ENCODE data around the gene CLDN1.

CLDN1 gene

GRCh38 chr3:190352861-190353457 is 30.7 kb upstream of the CLDN1 start:
- no peak for ATAC-seq
- TF ChIP-seq, protein P1, sequence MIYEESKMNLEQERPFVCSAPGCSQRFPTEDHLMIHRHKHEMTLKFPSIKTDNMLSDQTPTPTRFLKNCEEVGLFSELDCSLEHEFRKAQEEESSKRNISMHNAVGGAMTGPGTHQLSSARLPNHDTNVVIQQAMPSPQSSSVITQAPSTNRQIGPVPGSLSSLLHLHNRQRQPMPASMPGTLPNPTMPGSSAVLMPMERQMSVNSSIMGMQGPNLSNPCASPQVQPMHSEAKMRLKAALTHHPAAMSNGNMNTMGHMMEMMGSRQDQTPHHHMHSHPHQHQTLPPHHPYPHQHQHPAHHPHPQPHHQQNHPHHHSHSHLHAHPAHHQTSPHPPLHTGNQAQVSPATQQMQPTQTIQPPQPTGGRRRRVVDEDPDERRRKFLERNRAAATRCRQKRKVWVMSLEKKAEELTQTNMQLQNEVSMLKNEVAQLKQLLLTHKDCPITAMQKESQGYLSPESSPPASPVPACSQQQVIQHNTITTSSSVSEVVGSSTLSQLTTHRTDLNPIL (CRISPR knock-in tag; IDR thresholded peaks at IDR 0.05; ENCODE audit: low read depth) = no peak
- TF ChIP-seq TOX (CRISPR knock-in tag; IDR thresholded peaks at IDR 0.05; ENCODE audit: borderline replicate concordance) = no peak
- no peak for TF ChIP-seq ZFP3 (CRISPR knock-in tag; IDR thresholded peaks at IDR 0.05)
- TF ChIP-seq ZNF8 (CRISPR knock-in tag; IDR thresholded peaks at IDR 0.05) = no peak
- TF ChIP-seq, protein P2, sequence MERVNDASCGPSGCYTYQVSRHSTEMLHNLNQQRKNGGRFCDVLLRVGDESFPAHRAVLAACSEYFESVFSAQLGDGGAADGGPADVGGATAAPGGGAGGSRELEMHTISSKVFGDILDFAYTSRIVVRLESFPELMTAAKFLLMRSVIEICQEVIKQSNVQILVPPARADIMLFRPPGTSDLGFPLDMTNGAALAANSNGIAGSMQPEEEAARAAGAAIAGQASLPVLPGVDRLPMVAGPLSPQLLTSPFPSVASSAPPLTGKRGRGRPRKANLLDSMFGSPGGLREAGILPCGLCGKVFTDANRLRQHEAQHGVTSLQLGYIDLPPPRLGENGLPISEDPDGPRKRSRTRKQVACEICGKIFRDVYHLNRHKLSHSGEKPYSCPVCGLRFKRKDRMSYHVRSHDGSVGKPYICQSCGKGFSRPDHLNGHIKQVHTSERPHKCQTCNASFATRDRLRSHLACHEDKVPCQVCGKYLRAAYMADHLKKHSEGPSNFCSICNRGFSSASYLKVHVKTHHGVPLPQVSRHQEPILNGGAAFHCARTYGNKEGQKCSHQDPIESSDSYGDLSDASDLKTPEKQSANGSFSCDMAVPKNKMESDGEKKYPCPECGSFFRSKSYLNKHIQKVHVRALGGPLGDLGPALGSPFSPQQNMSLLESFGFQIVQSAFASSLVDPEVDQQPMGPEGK (CRISPR knock-in tag; IDR thresholded peaks at IDR 0.05; ENCODE audit: borderline replicate concordance) = no peak
- no peak for TF ChIP-seq GLIS3 (CRISPR knock-in tag; IDR thresholded peaks at IDR 0.05)
- TF ChIP-seq CSDC2 (CRISPR knock-in tag; IDR thresholded peaks at IDR 0.05) = no peak
- no peak for TF ChIP-seq ESRRG (CRISPR knock-in tag; IDR thresholded peaks at IDR 0.05)
- TF ChIP-seq, protein P3, sequence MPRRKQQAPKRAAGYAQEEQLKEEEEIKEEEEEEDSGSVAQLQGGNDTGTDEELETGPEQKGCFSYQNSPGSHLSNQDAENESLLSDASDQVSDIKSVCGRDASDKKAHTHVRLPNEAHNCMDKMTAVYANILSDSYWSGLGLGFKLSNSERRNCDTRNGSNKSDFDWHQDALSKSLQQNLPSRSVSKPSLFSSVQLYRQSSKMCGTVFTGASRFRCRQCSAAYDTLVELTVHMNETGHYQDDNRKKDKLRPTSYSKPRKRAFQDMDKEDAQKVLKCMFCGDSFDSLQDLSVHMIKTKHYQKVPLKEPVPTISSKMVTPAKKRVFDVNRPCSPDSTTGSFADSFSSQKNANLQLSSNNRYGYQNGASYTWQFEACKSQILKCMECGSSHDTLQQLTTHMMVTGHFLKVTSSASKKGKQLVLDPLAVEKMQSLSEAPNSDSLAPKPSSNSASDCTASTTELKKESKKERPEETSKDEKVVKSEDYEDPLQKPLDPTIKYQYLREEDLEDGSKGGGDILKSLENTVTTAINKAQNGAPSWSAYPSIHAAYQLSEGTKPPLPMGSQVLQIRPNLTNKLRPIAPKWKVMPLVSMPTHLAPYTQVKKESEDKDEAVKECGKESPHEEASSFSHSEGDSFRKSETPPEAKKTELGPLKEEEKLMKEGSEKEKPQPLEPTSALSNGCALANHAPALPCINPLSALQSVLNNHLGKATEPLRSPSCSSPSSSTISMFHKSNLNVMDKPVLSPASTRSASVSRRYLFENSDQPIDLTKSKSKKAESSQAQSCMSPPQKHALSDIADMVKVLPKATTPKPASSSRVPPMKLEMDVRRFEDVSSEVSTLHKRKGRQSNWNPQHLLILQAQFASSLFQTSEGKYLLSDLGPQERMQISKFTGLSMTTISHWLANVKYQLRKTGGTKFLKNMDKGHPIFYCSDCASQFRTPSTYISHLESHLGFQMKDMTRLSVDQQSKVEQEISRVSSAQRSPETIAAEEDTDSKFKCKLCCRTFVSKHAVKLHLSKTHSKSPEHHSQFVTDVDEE (CRISPR knock-in tag; IDR thresholded peaks at IDR 0.05) = no peak
- TF ChIP-seq RARB (CRISPR knock-in tag; IDR thresholded peaks at IDR 0.05) = no peak
- TF ChIP-seq SNAI2 (CRISPR knock-in tag; IDR thresholded peaks at IDR 0.05) = no peak
- no peak for TF ChIP-seq ZNF565 (CRISPR knock-in tag; conservative IDR thresholded peaks at IDR 0.05; ENCODE audit: low read depth)
- TF ChIP-seq CSRNP3 (CRISPR knock-in tag; IDR thresholded peaks at IDR 0.05) = no peak
- no peak for TF ChIP-seq ISL1 (CRISPR knock-in tag; IDR thresholded peaks at IDR 0.05)
- TF ChIP-seq ZFP30 (CRISPR knock-in tag; IDR thresholded peaks at IDR 0.05) = no peak
- TF ChIP-seq BACH2 (CRISPR knock-in tag; IDR thresholded peaks at IDR 0.05; ENCODE audit: borderline replicate concordance) = no peak
- TF ChIP-seq ARNTL (CRISPR knock-in tag; IDR thresholded peaks at IDR 0.05; ENCODE audit: borderline replicate concordance, low read depth) = no peak
- TF ChIP-seq ZNF70 (CRISPR knock-in tag; IDR thresholded peaks at IDR 0.05) = no peak
- no peak for TF ChIP-seq OSR1 (CRISPR knock-in tag; IDR thresholded peaks at IDR 0.05)

- no peak for ATAC-seq
- TF ChIP-seq PPARA (CRISPR knock-in tag; IDR thresholded peaks at IDR 0.05; ENCODE audit: borderline replicate concordance) (no peak), TCF4 (CRISPR knock-in tag; IDR thresholded peaks at IDR 0.05; ENCODE audit: borderline replicate concordance) (no peak), TOX (CRISPR knock-in tag; IDR thresholded peaks at IDR 0.05; ENCODE audit: borderline replicate concordance) (no peak), ZNF70 (CRISPR knock-in tag; IDR thresholded peaks at IDR 0.05) (no peak), ARNTL (CRISPR knock-in tag; IDR thresholded peaks at IDR 0.05; ENCODE audit: borderline replicate concordance, low read depth) (no peak), OSR1 (CRISPR knock-in tag; IDR thresholded peaks at IDR 0.05) (no peak), ZNF8 (CRISPR knock-in tag; IDR thresholded peaks at IDR 0.05) (no peak), ZFP3 (CRISPR knock-in tag; IDR thresholded peaks at IDR 0.05) (no peak), RARB (CRISPR knock-in tag; IDR thresholded peaks at IDR 0.05) (no peak), CSRNP3 (CRISPR knock-in tag; IDR thresholded peaks at IDR 0.05) (no peak), ISL1 (CRISPR knock-in tag; IDR thresholded peaks at IDR 0.05) (no peak), ZFP30 (CRISPR knock-in tag; IDR thresholded peaks at IDR 0.05) (no peak), BACH2 (CRISPR knock-in tag; IDR thresholded peaks at IDR 0.05; ENCODE audit: borderline replicate concordance) (no peak)
- TF ChIP-seq, protein P1 (CRISPR knock-in tag; IDR thresholded peaks at IDR 0.05; ENCODE audit: low read depth) = no peak
- TF ChIP-seq, protein P3 (CRISPR knock-in tag; IDR thresholded peaks at IDR 0.05) = no peak
Observed at GRCh38 chr3:190346541-190346940, 24.3 kb upstream of the CLDN1 start.
